ENCODE data around the gene PHKB. TPM values are rescaled to one million over a fixed set of nuclear protein-coding genes. Genes with fewer than 3 reads are reported as not detected.
"Not testable (repeated sequence)": the region's sequence is repeated elsewhere in the genome, so short reads cannot be mapped to it uniquely, and the experiment has no call there.

The PHKB gene
- total and polyA plus RNA-seq, 2 donors (not counting 3 experiments of a cell fraction or from before 2014, with no cell fraction given), result 30.1 to 61.0 TPM

GRCh38 chr16:47676635-47677177, 215.6 kb downstream of the PHKB start:
- no peaks in the 10 kb centered on the region for H3K79me2 ChIP-seq (ENCODE audit: control insufficient read depth, insufficient read depth, low read length)
- no peaks in the 10 kb centered on the region for H3K36me3 ChIP-seq (ENCODE audit: control insufficient read depth in 2 of 2, extremely low read depth in 1 of 2, insufficient read depth in 2 of 2, low read length in 2 of 2)
- dilution Hi-C loops (cut with MboI; ENCODE audit: extremely low pct_ligation_motif_present, low sequenced_read_pairs), result no loop called here
- intact Hi-C loops (cut with micrococcal nuclease), result no loop called here
- no peak for DNase-seq (ENCODE audit: low read depth, low spot score)
- H3K27me3 ChIP-seq (ENCODE audit: control insufficient read depth in 2 of 2, insufficient read depth in 2 of 2, low read length in 2 of 2), result no peaks in the 10 kb centered on the region
- H3K9me3 ChIP-seq (replicated peaks; ENCODE audit: control insufficient read depth, insufficient read depth, low read length), result no peaks in the 10 kb centered on the region
- ChIA-PET CTCF (no interaction called here), POLR2A (no interaction called here)
- no peak for FAIRE-seq
- H3K4me2 ChIP-seq (ENCODE audit: insufficient read depth, low read length), result no peak overlapping the region
- no peaks in the 10 kb centered on the region for H4K20me1 ChIP-seq (replicated peaks; ENCODE audit: control insufficient read depth, extremely low read depth, insufficient read depth, low read length)
- H3K4me1 ChIP-seq (ENCODE audit: control insufficient read depth, extremely low read depth, insufficient read depth, low read length), result no peaks in the 10 kb centered on the region
- no peaks in the 10 kb centered on the region for H3K9me1 ChIP-seq (replicated peaks; ENCODE audit: control insufficient read depth, extremely low read depth, insufficient read depth, low read length)
- no TSS peak for BruUV-seq (replicated peaks)
- no peak for TF ChIP-seq FOS (IDR thresholded peaks at IDR 0.05; ENCODE audit: borderline replicate concordance, insufficient read depth, low read length)
- TF ChIP-seq MYC (IDR thresholded peaks at IDR 0.05; ENCODE audit: low read depth, low read length), result no peak
- no peak for TF ChIP-seq MAX (IDR thresholded peaks at IDR 0.05; ENCODE audit: insufficient read depth, insufficient read length)
- TF ChIP-seq JUN (IDR thresholded peaks at IDR 0.05; ENCODE audit: borderline replicate concordance, insufficient read depth, insufficient read length, low read depth), result no peak
- no peak for TF ChIP-seq POLR2AphosphoS5 (IDR thresholded peaks at IDR 0.05; ENCODE audit: insufficient read depth, low read depth, low read length)
- no peak for TF ChIP-seq POLR2A (IDR thresholded peaks at IDR 0.05; ENCODE audit: low read depth, low read length)
- no peak for TF ChIP-seq GATA2 (IDR thresholded peaks at IDR 0.05; ENCODE audit: insufficient read depth, insufficient read length, low read depth, low read length)
- TF ChIP-seq EZH2 (IDR thresholded peaks at IDR 0.05; ENCODE audit: borderline replicate concordance, low read depth, low read length, severe bottlenecking), result no peak
- no peak for TF ChIP-seq CTCF (IDR thresholded peaks at IDR 0.05; ENCODE audit: extremely low read depth in 1 of 2, insufficient read depth in 1 of 2, low read depth in 1 of 2, low read length in 2 of 2)
- H2AFZ ChIP-seq (ENCODE audit: low read depth, low read length), result no peak overlapping the region
- no peak overlapping the region for H3K4me3 ChIP-seq (replicated peaks in 1 of 3; ENCODE audit: insufficient read depth in 1 of 3, low read depth in 1 of 3, low read length in 3 of 3)
- no peak overlapping the region for H3K27ac ChIP-seq (ENCODE audit: insufficient read depth, low read depth, low read length)
- H3K9ac ChIP-seq (replicated peaks; ENCODE audit: extremely low read depth, insufficient read depth, low read length), result no peak overlapping the region

GRCh38 chr16:47681571-47681970, 220.4 kb downstream of the PHKB start:
- H3K79me2 ChIP-seq (ENCODE audit: control insufficient read depth, insufficient read depth, low read length); H3K4me2 ChIP-seq (ENCODE audit: insufficient read depth, low read length); H3K27ac ChIP-seq (ENCODE audit: insufficient read depth, low read depth, low read length); H3K4me1 ChIP-seq (ENCODE audit: control insufficient read depth, extremely low read depth, insufficient read depth, low read length); DNase-seq (ENCODE audit: low read depth, low spot score); intact Hi-C loops (cut with micrococcal nuclease); H2AFZ ChIP-seq (ENCODE audit: low read depth, low read length); BruUV-seq (replicated peaks); POLR2A ChIA-PET; H3K9ac ChIP-seq (replicated peaks; ENCODE audit: extremely low read depth, insufficient read depth, low read length); H3K36me3 ChIP-seq (ENCODE audit: control insufficient read depth in 2 of 2, extremely low read depth in 1 of 2, insufficient read depth in 2 of 2, low read length in 2 of 2); H3K4me3 ChIP-seq (replicated peaks in 1 of 3; ENCODE audit: insufficient read depth in 1 of 3, low read depth in 1 of 3, low read length in 3 of 3); H3K9me1 ChIP-seq (replicated peaks; ENCODE audit: control insufficient read depth, extremely low read depth, insufficient read depth, low read length); H4K20me1 ChIP-seq (replicated peaks; ENCODE audit: control insufficient read depth, extremely low read depth, insufficient read depth, low read length); CTCF ChIA-PET; H3K27me3 ChIP-seq (ENCODE audit: control insufficient read depth in 2 of 2, insufficient read depth in 2 of 2, low read length in 2 of 2); FAIRE-seq; dilution Hi-C loops (cut with MboI; ENCODE audit: extremely low pct_ligation_motif_present, low sequenced_read_pairs); H3K9me3 ChIP-seq (replicated peaks; ENCODE audit: control insufficient read depth, insufficient read depth, low read length): not testable (repeated sequence)

All from endothelial cell of umbilical vein (primary cell).